KMS-11 (cell line): ENCODE measurements around the gene TTYH2.
"Not testable (repeated sequence)": the region's sequence is repeated elsewhere in the genome, so short reads cannot be mapped to it uniquely, and the experiment has no call there.

Source experiments
- H2AFZ ChIP-seq: fragments of 200-600 bp; sonication (generic); 2 replicates; pipeline ENCODE4 v1.6.1; 2016; ENCODE audit warnings: antibody characterized with exemption, mixed run types, low read depth
- H3K27ac ChIP-seq: fragments of 200-600 bp; sonication (generic); 2 replicates; pipeline ENCODE4 v1.6.1; 2016; ENCODE audit warnings: mild to moderate bottlenecking, mixed run types
- H3K27me3 ChIP-seq: fragments of 200-600 bp; sonication (generic); 2 replicates; pipeline ENCODE4 v1.6.1; 2017; ENCODE audit warnings: mild to moderate bottlenecking, low read depth, mixed run types, moderate library complexity; ENCODE audit not compliant: insufficient read depth
- H3K36me3 ChIP-seq: fragments of 200-600 bp; sonication (generic); 2 replicates; pipeline ENCODE4 v1.6.1; 2017; ENCODE audit warnings: mild to moderate bottlenecking, mixed run types; ENCODE audit not compliant: insufficient read depth
- H3K4me1 ChIP-seq: fragments of 200-600 bp; sonication (generic); 2 replicates; pipeline ENCODE4 v1.6.1; 2016; ENCODE audit warnings: mild to moderate bottlenecking, low read depth, mixed run types; ENCODE audit not compliant: poor library complexity, severe bottlenecking
- H3K4me2 ChIP-seq: fragments of 200-600 bp; sonication (generic); 2 replicates; pipeline ENCODE4 v1.7.0; 2016; ENCODE audit warnings: mild to moderate bottlenecking, mixed run types
- H3K4me3 ChIP-seq: fragments of 200-600 bp; sonication (generic); IDR thresholded peaks from 2 replicates; pipeline ENCODE4 v1.6.1; 2017; ENCODE audit warnings: low read depth, low read length, mixed read lengths; ENCODE audit not compliant: insufficient read depth
- H3K79me2 ChIP-seq: fragments of 200-600 bp; sonication (generic); 2 replicates; pipeline ENCODE4 v1.6.1; 2016; ENCODE audit warnings: low read depth, mixed run types; ENCODE audit not compliant: insufficient read depth
- H3K9ac ChIP-seq: fragments of 200-600 bp; sonication (generic); 2 replicates; pipeline ENCODE4 v1.6.1; 2016; ENCODE audit warnings: mild to moderate bottlenecking, mixed run types
- H4K20me1 ChIP-seq: fragments of 200-600 bp; sonication (generic); 2 replicates; pipeline ENCODE4 v1.6.1; 2016; ENCODE audit warnings: mild to moderate bottlenecking, mixed run types; ENCODE audit not compliant: insufficient read depth
- CTCF ChIP-seq: fragments of 200-600 bp; sonication (generic); conservative IDR thresholded peaks from 2 replicates; pipeline ENCODE4 v1.6.1; 2017; ENCODE audit warnings: low read depth, mild to moderate bottlenecking, antibody characterized with exemption, low read length, moderate library complexity, mixed read lengths

TTYH2 gene

DNA sequence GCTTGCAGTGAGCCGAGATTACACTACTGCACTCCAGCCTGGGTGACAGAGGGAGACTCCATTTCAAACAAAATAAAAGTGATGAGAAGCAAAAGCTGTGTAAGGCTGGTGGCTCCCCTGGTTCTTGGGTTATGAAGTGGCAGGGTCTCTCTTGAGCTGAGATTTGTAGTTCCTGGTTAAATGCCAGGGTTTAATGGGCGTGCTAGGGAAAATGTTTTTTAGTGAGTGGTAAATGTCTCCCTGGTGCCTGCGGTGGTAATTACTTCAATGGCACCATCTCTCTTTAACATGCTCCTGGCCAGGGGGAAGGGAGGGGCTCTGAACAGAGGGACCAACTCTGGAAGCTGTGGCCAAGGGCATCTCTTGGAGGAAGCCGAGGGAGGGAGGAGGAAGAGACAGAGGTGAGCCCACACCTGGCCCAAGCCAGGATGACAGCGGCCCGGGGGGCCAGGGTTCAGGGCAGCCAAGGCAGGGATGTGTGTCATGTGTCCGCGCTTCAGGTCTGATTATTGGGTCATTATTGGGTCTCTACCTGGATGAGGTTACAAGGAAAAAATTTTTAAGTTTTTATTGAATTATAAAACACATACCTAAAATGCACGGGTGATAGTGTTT, 27.7 kb upstream of the TTYH2 start:
- Histone ChIP-seq H4K20me1 (no peaks in the 10 kb centered on the region), H3K4me3 (no peak overlapping the region), H3K4me2 (no peak overlapping the region), H2AFZ (no peak overlapping the region), H3K9ac (no peak overlapping the region), H3K27me3 (peaks cover 62% of the 10 kb centered on the region), H3K27ac (no peak overlapping the region), H3K79me2 (no peaks in the 10 kb centered on the region), H3K4me1 (no peaks in the 10 kb centered on the region), H3K36me3 (no peaks in the 10 kb centered on the region)
- TF ChIP-seq CTCF, result no peak

- H3K4me1 ChIP-seq, result no peaks in the 10 kb centered on the region
- no peaks in the 10 kb centered on the region for H3K79me2 ChIP-seq
- H3K27ac ChIP-seq, result no peak overlapping the region
- H3K4me2 ChIP-seq, result no peak overlapping the region
- H3K27me3 ChIP-seq, result peaks cover 55% of the 10 kb centered on the region
- H2AFZ ChIP-seq, result no peak overlapping the region
- no peak overlapping the region for H3K9ac ChIP-seq
- H4K20me1 ChIP-seq, result no peaks in the 10 kb centered on the region
- TF ChIP-seq CTCF, result no peak
- no peaks in the 10 kb centered on the region for H3K36me3 ChIP-seq
- H3K4me3 ChIP-seq, result no peak overlapping the region
Measured at GRCh38 chr17:74186498-74186897, 26.9 kb upstream of the TTYH2 start.

- H3K9ac ChIP-seq, result no peak overlapping the region
Measured at GRCh38 chr17:74187761-74188160, 25.6 kb upstream of the TTYH2 start.

GRCh38 chr17:74188687-74189086, 24.7 kb upstream of the TTYH2 start:
- not testable (repeated sequence) for H3K4me3 ChIP-seq, H2AFZ ChIP-seq, H3K27ac ChIP-seq, H3K4me2 ChIP-seq, H3K9ac ChIP-seq, H3K4me1 ChIP-seq, H4K20me1 ChIP-seq, H3K79me2 ChIP-seq, H3K36me3 ChIP-seq
- H3K27me3 ChIP-seq, result peaks cover 51% of the 10 kb centered on the region

More at GRCh38 chr17:74187761-74188160, 25.6 kb upstream of the TTYH2 start:
- H3K4me2 ChIP-seq, result no peak overlapping the region
- H3K27ac ChIP-seq, result no peak overlapping the region
- no peaks in the 10 kb centered on the region for H3K79me2 ChIP-seq
- H3K4me3 ChIP-seq, result no peak overlapping the region
- peaks cover 51% of the 10 kb centered on the region for H3K27me3 ChIP-seq
- no peak for TF ChIP-seq CTCF
- no peaks in the 10 kb centered on the region for H4K20me1 ChIP-seq
- H3K4me1 ChIP-seq, result no peaks in the 10 kb centered on the region
- no peak overlapping the region for H2AFZ ChIP-seq
- H3K36me3 ChIP-seq, result no peaks in the 10 kb centered on the region

DNA sequence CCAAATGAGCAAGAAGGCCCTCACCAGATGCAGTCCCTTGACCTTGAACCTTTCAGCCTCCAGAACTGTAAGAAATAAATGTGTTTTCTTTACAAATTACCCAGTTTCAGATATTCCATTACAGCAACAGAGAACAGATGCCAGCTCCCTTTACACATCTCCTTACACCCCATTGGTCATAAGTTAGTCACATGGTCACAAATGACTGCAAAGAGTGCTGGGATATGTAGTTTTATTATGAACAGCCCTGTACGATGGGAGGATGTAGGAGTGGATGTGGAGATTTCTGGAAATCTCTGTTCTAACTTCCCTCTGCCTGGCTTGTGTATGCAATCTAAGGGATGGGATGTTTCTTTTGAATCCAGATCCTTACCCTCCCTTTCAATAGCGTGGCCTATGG, 23.2 kb upstream of the TTYH2 start:
- Histone ChIP-seq H4K20me1 (no peaks in the 10 kb centered on the region), H3K9ac (no peak overlapping the region), H3K4me2 (no peak overlapping the region), H3K79me2 (no peaks in the 10 kb centered on the region), H3K4me3 (no peak overlapping the region), H3K4me1 (no peaks in the 10 kb centered on the region), H2AFZ (no peak overlapping the region), H3K27ac (no peak overlapping the region), H3K36me3 (no peaks in the 10 kb centered on the region), H3K27me3 (peaks cover 54% of the 10 kb centered on the region)
- no peak for TF ChIP-seq CTCF
